Measurements from ENCODE around the gene C19orf73.

Gene C19orf73, protein sequence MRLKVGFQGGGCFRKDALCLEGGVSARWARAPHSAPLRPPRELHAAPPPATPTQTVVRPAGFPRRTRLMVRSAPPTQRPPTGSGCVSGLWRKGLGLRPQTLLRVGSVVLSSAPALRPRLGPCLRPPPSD

GRCh38 chr19:49118565-49119410, at the start of gene C19orf73:
C19orf73 (minus strand) TSS chr19:49119143; CDS start chr19:49119022, 121 bp downstream.
- peak; percentile 80 to 90 (median 87) for DNase-seq (ENCODE audit: low read depth in 2 of 3, low spot score in 2 of 3)

DNA sequence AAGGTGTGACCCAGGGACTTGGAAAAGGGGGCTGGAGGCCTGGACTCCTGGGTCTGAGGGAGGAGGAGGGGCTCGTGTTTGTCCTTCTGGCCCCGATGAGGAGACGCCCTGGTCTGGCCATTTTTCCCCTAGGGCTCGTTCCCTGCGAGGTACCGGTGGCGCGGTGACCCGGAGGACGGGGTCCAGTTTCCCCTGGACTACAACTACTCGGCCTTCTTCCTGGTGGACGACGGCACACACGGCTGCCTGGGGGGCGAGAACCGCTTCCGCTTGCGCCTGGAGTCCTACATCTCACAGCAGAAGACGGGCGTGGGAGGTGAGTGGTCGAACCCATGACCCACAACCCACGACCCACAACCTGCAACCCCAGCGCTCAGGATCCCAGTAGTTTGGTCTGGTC, 49.5 kb upstream of the C19orf73 start:
- no peak for DNase-seq (ENCODE audit: low read depth in 2 of 3, low spot score in 2 of 3)

- no peak for DNase-seq (ENCODE audit: low read depth in 2 of 3, low spot score in 2 of 3)
These were observed 49.0 kb upstream of the C19orf73 start for GRCh38 chr19:49167857-49168409.

DNA sequence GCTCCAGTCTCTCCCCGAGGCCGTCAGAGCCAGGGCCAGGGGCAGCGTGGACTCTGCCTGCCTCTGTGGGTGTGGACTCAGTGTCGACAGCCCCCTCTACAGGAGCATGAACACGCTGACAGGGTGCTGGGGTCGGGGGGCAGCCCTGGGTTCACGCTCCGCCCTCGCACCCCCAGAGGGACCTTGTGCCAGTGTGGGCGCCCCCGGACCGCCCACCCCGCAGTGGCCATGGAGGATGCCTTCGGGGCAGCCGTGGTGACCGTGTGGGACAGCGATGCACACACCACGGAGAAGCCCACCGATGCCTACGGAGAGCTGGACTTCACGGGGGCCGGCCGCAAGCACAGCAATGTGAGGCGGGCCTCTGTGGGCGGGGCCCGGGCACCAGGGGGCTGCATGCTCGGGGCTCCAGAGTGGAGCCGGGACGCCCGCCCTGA, 46.9 kb upstream of the C19orf73 start:
- no peak for DNase-seq (ENCODE audit: low read depth in 2 of 3, low spot score in 2 of 3)

- no peak for DNase-seq (ENCODE audit: low read depth in 2 of 3, low spot score in 2 of 3)
These were observed 46.3 kb upstream of the C19orf73 start for GRCh38 chr19:49165111-49165750.

DNA sequence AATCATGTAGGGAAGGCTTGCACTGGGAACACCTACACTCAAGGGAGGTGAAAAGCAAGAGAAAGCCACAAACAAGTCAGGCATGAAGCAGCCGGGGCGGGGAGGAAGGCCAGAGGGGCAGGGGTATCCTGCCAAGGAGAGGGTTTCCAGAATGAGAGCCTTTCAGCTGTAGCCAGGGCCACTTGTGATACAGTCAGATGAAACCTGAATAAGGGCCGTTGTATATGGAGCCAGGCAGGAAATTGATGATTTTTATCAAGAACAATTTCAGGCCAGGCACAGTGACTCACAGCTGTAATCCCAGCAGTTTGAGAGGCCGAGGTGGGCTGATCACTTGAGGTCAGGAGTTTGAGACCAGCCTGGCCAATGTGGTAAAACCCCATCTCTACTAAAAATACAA, 43.0 kb upstream of the C19orf73 start:
- DNase-seq (ENCODE audit: low read depth in 2 of 3, low spot score in 2 of 3): no peak

DNA sequence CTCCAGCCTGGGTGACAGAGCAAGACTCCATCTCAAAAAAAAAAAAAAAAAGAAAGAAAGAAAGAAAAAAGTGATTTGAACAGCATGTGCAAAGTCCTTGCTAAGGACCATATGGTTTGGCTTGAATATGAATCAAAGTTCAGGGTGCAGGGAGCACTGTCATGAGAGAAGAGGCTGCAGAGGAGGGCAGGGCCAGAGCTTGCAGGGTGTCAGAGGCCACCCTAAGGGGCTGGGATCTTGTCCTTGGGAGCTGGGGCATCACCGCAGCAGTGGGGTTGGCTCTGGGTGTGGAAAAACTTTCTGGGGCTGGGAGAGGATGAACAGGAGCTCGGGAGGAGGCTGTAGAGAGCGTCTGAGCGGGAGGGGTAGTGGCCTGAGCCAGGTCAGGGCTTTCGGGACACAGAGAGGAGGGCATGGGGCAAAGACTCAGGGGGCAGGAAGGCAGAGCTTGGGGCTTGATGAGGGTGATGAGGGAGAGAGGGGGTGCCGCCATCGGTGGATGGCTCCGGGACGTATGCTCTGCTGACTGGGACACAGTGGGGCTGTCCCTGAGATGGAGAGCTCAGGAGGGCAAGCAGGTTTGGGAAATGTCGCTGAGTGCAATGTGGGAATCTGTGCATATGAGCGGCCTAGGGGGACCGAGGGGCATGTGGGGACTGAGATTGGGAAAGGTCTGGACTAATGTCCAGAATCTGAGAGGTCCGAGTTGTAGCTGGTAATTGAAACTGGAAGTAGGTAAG, 41.7 kb upstream of the C19orf73 start:
- DNase-seq (ENCODE audit: low read depth in 2 of 3, low spot score in 2 of 3): no peak

GRCh38 chr19:49157445-49158224, 38.7 kb upstream of the C19orf73 start, which contains the start of gene TRPM4:
TRPM4 (plus strand) TSS chr19:49157792; CDS start chr19:49157867, 75 bp downstream.
- DNase-seq (ENCODE audit: low read depth in 2 of 3, low spot score in 2 of 3): no peak

DNA sequence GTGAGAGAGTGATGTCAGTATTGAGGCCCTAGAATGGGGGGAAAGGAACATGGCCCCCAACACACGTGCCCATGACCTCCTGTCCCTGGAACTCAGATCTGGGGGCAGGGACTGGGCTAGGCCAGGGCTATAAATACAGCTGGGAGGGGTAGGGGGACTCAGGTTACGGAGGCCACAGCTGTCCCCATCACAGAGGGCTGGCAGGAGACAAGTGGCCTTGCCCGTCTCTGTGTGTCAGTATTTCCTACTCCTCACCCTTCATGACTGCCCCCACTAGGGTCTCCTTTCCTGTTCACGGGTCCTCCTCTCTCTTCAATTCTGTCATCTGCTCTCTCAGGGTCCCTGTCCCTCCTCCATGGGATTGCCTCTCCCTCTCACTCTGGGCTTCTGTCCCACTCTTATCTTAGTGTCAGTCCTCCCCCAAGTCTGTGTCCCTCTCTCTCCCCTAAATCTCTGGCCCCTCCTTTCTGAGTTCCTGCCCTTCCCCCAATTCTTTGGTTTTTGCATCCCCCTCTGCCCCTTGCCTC, 36.9 kb upstream of the C19orf73 start:
- DNase-seq (ENCODE audit: low read depth in 2 of 3, low spot score in 2 of 3): no peak

- DNase-seq (ENCODE audit: low read depth in 2 of 3, low spot score in 2 of 3): no peak
These were observed 36.3 kb upstream of the C19orf73 start, which contains the start of gene HRC for GRCh38 chr19:49155005-49155819. HRC (minus strand) TSS chr19:49155396; CDS start chr19:49155237, 159 bp downstream.

DNA sequence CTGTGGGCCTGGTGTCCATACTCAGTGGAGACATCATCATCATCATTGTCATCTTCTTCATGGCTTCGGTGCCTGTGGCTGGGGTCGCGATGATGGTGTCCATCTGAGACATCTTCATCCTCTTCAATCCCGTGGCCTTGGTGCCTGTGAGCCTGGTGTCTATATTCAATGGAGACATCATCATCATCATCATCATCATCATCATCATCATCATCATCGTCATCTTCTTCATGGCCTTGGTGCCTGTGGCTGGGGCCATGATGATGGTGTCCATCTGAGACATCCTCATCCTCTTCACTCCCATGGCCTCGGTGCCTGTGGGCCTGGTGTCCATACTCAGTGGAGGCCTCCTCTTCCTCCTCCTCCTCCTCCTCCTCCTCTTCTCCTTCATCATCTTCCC, 35.3 kb upstream of the C19orf73 start:
- no peak for DNase-seq (ENCODE audit: low read depth in 2 of 3, low spot score in 2 of 3)

GRCh38 chr19:49153167-49153809, 34.3 kb upstream of the C19orf73 start:
- no peak for DNase-seq (ENCODE audit: low read depth in 2 of 3, low spot score in 2 of 3)

- no peak for DNase-seq (ENCODE audit: low read depth in 2 of 3, low spot score in 2 of 3)
These were observed 33.2 kb upstream of the C19orf73 start for GRCh38 chr19:49152119-49152550.

GRCh38 chr19:49151267-49152118, 32.5 kb upstream of the C19orf73 start:
- DNase-seq (ENCODE audit: low read depth in 2 of 3, low spot score in 2 of 3): no peak

- DNase-seq (ENCODE audit: low read depth in 2 of 3, low spot score in 2 of 3): no peak
These were observed 32.0 kb upstream of the C19orf73 start for GRCh38 chr19:49150944-49151243.

DNA sequence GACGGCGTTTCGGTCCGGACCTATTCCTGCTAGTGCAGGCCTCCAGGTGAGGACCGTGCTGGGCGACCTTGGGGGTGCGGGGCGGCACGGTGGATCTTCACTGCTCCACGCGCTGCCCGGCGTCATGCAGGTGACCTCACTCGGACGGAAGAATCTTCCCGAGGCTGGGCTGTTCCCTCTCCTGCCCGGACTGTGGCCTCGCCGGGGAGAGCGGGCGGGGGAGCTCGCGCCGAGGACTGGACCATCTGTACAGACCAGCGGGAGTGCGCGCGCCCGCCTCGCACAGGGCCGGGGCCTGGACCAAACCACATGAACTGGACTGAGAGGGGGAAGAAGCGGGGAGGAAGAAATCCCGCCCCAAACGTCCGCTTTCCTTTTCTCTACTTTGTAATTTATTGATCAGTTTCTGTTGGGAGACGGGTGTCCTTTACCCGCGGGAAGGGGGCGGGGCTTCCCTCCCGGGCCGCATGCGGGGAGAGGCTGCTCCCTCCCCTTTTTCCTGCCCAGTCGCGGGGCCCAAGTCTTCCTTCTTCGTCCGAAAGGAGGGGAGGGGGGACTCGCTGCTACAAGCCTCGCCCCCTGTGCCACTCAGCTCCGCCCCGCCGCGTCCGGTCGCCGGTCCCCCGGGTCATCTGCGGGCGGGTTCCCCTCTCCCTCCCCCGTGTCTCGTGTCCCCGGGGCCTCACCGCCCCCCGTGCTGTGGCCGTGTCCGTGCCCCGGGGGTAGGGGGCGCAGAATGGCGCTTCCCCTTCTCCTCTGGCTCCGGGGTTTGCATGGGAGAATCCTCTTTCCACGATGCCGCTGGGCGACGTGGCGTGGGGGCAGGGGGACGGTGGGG, 31.4 kb upstream of the C19orf73 start:
- DNase-seq (ENCODE audit: low read depth in 2 of 3, low spot score in 2 of 3): no peak

GRCh38 chr19:49149652-49150105, 30.7 kb upstream of the C19orf73 start:
- no peak for DNase-seq (ENCODE audit: low read depth in 2 of 3, low spot score in 2 of 3)

Data from activated CD8-positive, alpha-beta memory T cell treated with anti-CD3 and anti-CD28 coated beads for 48 hours (primary cell).